Transverse colon (tissue), 4 donors: ENCODE measurements around the gene CNNM2.

Experiments used
- EP300 ChIP-seq: sonication (generic); formaldehyde crosslinking; IDR thresholded peaks from one replicate; pipeline ENCODE4 v1.6.1; 2017; ENCODE audit warnings: antibody characterized with exemption, low read depth
- POLR2A ChIP-seq: fragments of 450-650 bp; IDR thresholded peaks from one replicate; pipeline ENCODE4 v1.6.1; 2016; ENCODE audit warnings: antibody characterized with exemption, mild to moderate bottlenecking, moderate library complexity
- POLR2AphosphoS5 ChIP-seq, 3 donors: sonication (generic); formaldehyde crosslinking; IDR thresholded peaks; one replicate each; pipeline ENCODE4 v1.6.1; 2016; ENCODE audit warnings: antibody characterized with exemption in 3 of 3
- TF ChIP-seq, protein P1 (sequence below), 5 experiments: fragments of 200-600 bp in 3 of 5; fragments of 450-650 bp in 2 of 5; sonication (generic) in 3 of 5; IDR thresholded peaks; 1 replicate in 2 of 5; 2 replicates in 3 of 5; pipeline ENCODE4 v1.5.1; 2016 to 2017; ENCODE audit warnings: antibody characterized with exemption in 5 of 5, inconsistent platforms in 3 of 5, mild to moderate bottlenecking in 2 of 5, moderate library complexity in 1 of 5

DNA sequence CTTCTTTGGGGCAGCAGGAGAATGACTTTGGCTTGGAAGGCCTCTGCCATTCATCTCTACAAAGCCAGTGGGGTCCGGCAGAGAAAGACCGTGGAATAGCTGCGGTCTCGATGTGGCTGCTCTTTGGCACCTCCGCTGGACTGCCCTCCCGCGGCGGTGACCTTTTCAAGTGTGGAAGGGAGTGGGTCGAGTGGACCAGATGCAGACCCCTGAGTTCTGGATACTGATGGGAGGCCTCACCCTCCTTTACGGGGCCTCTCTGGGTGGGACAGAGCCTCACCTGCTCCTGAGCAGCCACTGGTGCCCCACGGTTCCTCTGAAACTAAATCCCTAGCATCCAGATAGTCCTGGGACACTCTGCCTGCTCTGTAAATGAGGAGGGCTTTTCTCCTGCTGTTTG, 161.9 kb downstream of the CNNM2 start:
- TF ChIP-seq, protein P1, sequence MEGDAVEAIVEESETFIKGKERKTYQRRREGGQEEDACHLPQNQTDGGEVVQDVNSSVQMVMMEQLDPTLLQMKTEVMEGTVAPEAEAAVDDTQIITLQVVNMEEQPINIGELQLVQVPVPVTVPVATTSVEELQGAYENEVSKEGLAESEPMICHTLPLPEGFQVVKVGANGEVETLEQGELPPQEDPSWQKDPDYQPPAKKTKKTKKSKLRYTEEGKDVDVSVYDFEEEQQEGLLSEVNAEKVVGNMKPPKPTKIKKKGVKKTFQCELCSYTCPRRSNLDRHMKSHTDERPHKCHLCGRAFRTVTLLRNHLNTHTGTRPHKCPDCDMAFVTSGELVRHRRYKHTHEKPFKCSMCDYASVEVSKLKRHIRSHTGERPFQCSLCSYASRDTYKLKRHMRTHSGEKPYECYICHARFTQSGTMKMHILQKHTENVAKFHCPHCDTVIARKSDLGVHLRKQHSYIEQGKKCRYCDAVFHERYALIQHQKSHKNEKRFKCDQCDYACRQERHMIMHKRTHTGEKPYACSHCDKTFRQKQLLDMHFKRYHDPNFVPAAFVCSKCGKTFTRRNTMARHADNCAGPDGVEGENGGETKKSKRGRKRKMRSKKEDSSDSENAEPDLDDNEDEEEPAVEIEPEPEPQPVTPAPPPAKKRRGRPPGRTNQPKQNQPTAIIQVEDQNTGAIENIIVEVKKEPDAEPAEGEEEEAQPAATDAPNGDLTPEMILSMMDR (IDR thresholded peaks at IDR 0.05) = no peak
- TF ChIP-seq POLR2A (no peak), EP300 (no peak), POLR2AphosphoS5 (IDR thresholded peaks at IDR 0.05) (no peak)
